ENCODE measurements around the gene TPP2. TPM values are rescaled to one million over a fixed set of nuclear protein-coding genes. Genes with fewer than 3 reads are reported as not detected.

The TPP2 gene
- total and polyA plus RNA-seq, 8 donors, result 43.6 to 77.2 (median 70.2) TPM

GRCh38 chr13:102610296-102610895, 13.6 kb downstream of the TPP2 start:
- no peak overlapping the region for H3K27ac ChIP-seq
- H3K4me3 ChIP-seq, result no peak overlapping the region
- DNase-seq (no peak), ATAC-seq (no peak)
- intact Hi-C loops (cut with DNase I), result no loop called here
- no peaks in the 10 kb centered on the region for H3K9me3 ChIP-seq
- no peak for TF ChIP-seq CTCF (IDR thresholded peaks at IDR 0.05)
- H3K36me3 ChIP-seq, result peaks cover 0 to 74% of the 10 kb centered on the region in 2 donors
- H3K4me1 ChIP-seq, result peaks cover 0 to 13% of the 10 kb centered on the region in 2 donors
- H3K27me3 ChIP-seq, result no peaks in the 10 kb centered on the region

GRCh38 chr13:102617697-102618350, 21.0 kb downstream of the TPP2 start:
- Histone ChIP-seq H3K4me1 (no peaks in the 10 kb centered on the region), H3K36me3 (peaks cover 0 to 74% of the 10 kb centered on the region in 2 donors), H3K4me3 (no peak overlapping the region), H3K27ac (no peak overlapping the region), H3K27me3 (no peaks in the 10 kb centered on the region), H3K9me3 (no peaks in the 10 kb centered on the region)
- ATAC-seq, result no peak
- intact Hi-C loops (cut with DNase I), result no loop called here
- DNase-seq, result no peak
- TF ChIP-seq CTCF (IDR thresholded peaks at IDR 0.05), result no peak

- Histone ChIP-seq H3K27me3 (no peaks in the 10 kb centered on the region), H3K9me3 (no peaks in the 10 kb centered on the region), H3K36me3 (peaks cover 0 to 80% of the 10 kb centered on the region in 2 donors), H3K4me1 (no peaks in the 10 kb centered on the region), H3K4me3 (no peak overlapping the region), H3K27ac (no peak overlapping the region)
- intact Hi-C loops (cut with DNase I), result no loop called here
- no peak for DNase-seq
- no peak for ATAC-seq
- TF ChIP-seq CTCF (IDR thresholded peaks at IDR 0.05), result no peak
These were observed 23.7 kb downstream of the TPP2 start for GRCh38 chr13:102620516-102620915.

- Histone ChIP-seq H3K9me3 (no peaks in the 10 kb centered on the region), H3K27me3 (no peaks in the 10 kb centered on the region), H3K27ac (no peak overlapping the region), H3K36me3 (peaks cover 0 to 85% of the 10 kb centered on the region in 2 donors), H3K4me3 (no peak overlapping the region), H3K4me1 (no peaks in the 10 kb centered on the region)
- TF ChIP-seq CTCF (IDR thresholded peaks at IDR 0.05), result no peak
- DNase-seq (peak in 1 of 4 donors; percentile 9), ATAC-seq (peak; percentile 93)
- intact Hi-C loops (cut with DNase I), result no loop called here
These were observed 30.1 kb downstream of the TPP2 start for GRCh38 chr13:102626928-102627327.

- no peak for DNase-seq
- Histone ChIP-seq H3K36me3 (peaks cover 0 to 89% of the 10 kb centered on the region in 2 donors), H3K27ac (no peak overlapping the region), H3K4me3 (no peak overlapping the region), H3K4me1 (no peaks in the 10 kb centered on the region), H3K27me3 (no peaks in the 10 kb centered on the region), H3K9me3 (no peaks in the 10 kb centered on the region)
- ATAC-seq, result no peak
- no peak for TF ChIP-seq CTCF (IDR thresholded peaks at IDR 0.05)
- intact Hi-C loops (cut with DNase I), result no loop called here
These were observed 31.8 kb downstream of the TPP2 start for GRCh38 chr13:102628559-102628958.
